Measurements from ENCODE around the gene LBX2. TPM values are rescaled to one million over a fixed set of nuclear protein-coding genes. Genes with fewer than 3 reads are reported as not detected.

The LBX2 gene
- total RNA-seq, 4 donors from 2014 or later, result 1.2 TPM; not detected in 3

- Histone ChIP-seq H3K4me1 (peaks cover 43% of the 10 kb centered on the region), H3K9me3 (no peaks in the 10 kb centered on the region), H3K27me3 (peaks cover 88% of the 10 kb centered on the region), H3K27ac (no peak overlapping the region), H3K36me3 (no peaks in the 10 kb centered on the region), H3K4me3 (no peak overlapping the region)
- DNase-seq (ENCODE audit: low spot score in 2 of 2), result no peak
- TF ChIP-seq CTCF (IDR thresholded peaks at IDR 0.05) (no peak), POLR2AphosphoS5 (IDR thresholded peaks at IDR 0.05) (no peak), EP300 (IDR thresholded peaks at IDR 0.05) (no peak), POLR2A (IDR thresholded peaks at IDR 0.05) (no peak)
- WGBS, result 19% methylated on average over 13 of the region's 36 CpGs
Observed at GRCh38 chr2:74512744-74513604, 13.6 kb upstream of the LBX2 start.

GRCh38 chr2:74511104-74511989 is 11.9 kb upstream of the LBX2 start:
- H3K36me3 ChIP-seq, result no peaks in the 10 kb centered on the region
- DNase-seq (ENCODE audit: low spot score in 2 of 2), result no peak
- no peak overlapping the region for H3K4me3 ChIP-seq
- H3K9me3 ChIP-seq, result no peaks in the 10 kb centered on the region
- no peak overlapping the region for H3K27ac ChIP-seq
- TF ChIP-seq POLR2AphosphoS5 (IDR thresholded peaks at IDR 0.05) (no peak), POLR2A (IDR thresholded peaks at IDR 0.05) (no peak), EP300 (IDR thresholded peaks at IDR 0.05) (no peak), CTCF (IDR thresholded peaks at IDR 0.05) (no peak)
- peaks cover 72% of the 10 kb centered on the region for H3K27me3 ChIP-seq
- 54% methylated on average over 10 of the region's 11 CpGs for WGBS
- H3K4me1 ChIP-seq, result peaks cover 50% of the 10 kb centered on the region

- no peak overlapping the region for H3K4me3 ChIP-seq
- no peak overlapping the region for H3K27ac ChIP-seq
- TF ChIP-seq CTCF (IDR thresholded peaks at IDR 0.05) (no peak), POLR2AphosphoS5 (IDR thresholded peaks at IDR 0.05) (no peak), POLR2A (IDR thresholded peaks at IDR 0.05) (no peak), EP300 (IDR thresholded peaks at IDR 0.05) (no peak)
- DNase-seq (ENCODE audit: low spot score in 2 of 2), result no peak
- H3K36me3 ChIP-seq, result peaks cover 7% of the 10 kb centered on the region
- no peaks in the 10 kb centered on the region for H3K9me3 ChIP-seq
- peaks cover 50% of the 10 kb centered on the region for H3K4me1 ChIP-seq
- WGBS, result 96% methylated on average over 4 of the region's 4 CpGs
- H3K27me3 ChIP-seq, result peaks cover 61% of the 10 kb centered on the region
Observed at GRCh38 chr2:74510272-74510671, 10.9 kb upstream of the LBX2 start.

- peaks cover 42% of the 10 kb centered on the region for H3K27me3 ChIP-seq
- TF ChIP-seq POLR2AphosphoS5 (IDR thresholded peaks at IDR 0.05), result no peak
- no peak for TF ChIP-seq POLR2A (IDR thresholded peaks at IDR 0.05)
- TF ChIP-seq EP300 (IDR thresholded peaks at IDR 0.05), result no peak
- no peak for TF ChIP-seq CTCF (IDR thresholded peaks at IDR 0.05)
Observed at GRCh38 chr2:74507926-74508520, 8.6 kb upstream of the LBX2 start.

More at GRCh38 chr2:74507926-74508520, 8.6 kb upstream of the LBX2 start:
- H3K4me3 ChIP-seq, result peak overlapping the region; percentile 79
- peaks cover 47% of the 10 kb centered on the region for H3K4me1 ChIP-seq
- H3K27ac ChIP-seq, result peak overlapping the region; percentile 99
- peaks cover 16% of the 10 kb centered on the region for H3K36me3 ChIP-seq
- DNase-seq (ENCODE audit: low spot score in 2 of 2), result peak in 1 of 2 donors; percentile 82
- WGBS, result 9% methylated on average over 35 of the region's 38 CpGs
- no peaks in the 10 kb centered on the region for H3K9me3 ChIP-seq
